Stimulated activated CD8-positive, alpha-beta memory T cell treated with anti-CD3 and anti-CD28 coated beads, Interleukin-12 subunit alpha, Interleukin-12 subunit beta, amount 100 ng/mL, for 1 hour (primary cell): Measurements from ENCODE around the gene RAB11FIP4.
A peak's percentile ranks its signal among the peaks of the same experiment; 100 is the strongest.

ENCODE experiments used
- DNase-seq: peaks from one replicate; pipeline ENCODE4 v3.0.0-alpha.2; 2020; ENCODE audit warnings: low read depth

RAB11FIP4 gene

DNA sequence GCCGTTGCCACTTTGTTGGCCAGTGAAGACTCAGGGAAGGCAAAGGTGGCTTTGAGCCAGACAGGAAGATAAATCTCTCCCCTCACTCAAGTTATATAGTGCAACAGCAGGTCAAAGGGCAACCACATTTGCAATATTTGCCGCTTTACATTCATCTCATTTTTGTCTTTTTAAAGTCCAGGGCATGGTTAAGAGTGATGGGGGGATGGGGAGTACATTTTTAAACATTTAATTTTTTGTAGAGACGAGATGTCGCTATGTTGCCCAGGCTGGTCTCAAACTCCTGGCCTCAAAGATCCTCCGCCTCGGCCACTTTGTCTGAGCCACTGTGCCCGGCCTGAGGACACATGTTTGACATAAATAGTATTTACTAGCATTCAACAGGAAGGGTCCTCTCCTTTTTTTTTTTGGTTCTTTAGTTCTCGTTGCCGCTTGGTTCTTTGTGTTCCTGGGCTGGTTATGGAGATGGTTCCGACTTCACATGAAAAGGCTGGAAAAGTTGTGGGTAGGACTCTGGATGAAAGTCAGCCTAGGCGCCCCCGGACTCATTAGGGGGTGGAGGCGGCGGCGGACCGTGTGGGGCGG is 95.7 kb downstream of the RAB11FIP4 start:
- no peak for DNase-seq

DNA sequence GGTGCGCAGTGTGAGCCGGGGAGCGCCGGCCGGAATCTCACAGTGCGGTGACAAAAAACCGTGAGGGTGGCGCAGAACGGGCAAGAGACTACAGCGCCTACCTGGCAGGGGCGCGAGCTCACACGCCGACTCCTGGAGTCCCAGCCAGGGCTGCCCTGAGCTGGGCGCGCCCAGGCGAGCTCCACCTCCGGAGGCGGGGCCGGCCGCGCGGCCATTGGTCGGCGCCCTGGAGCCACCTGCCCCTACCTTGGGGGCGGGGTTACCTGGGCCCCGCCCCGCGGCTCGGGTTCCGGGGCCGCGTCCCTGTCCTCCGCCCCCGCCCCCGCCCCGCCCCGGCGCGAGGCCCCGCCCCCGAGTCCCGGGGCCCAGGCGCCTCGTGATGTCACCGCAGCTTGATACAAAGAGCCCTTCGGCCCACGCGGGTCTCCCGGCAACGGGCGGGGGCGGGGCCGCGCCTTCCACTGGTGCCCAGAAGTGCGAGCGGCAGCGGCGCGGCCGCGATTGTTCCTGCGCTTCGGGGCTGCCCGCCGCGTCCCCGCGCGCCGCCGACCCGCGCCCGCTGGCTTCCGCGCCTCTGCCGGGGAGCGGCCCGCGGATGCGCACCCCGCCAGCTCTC is 96.3 kb downstream of the RAB11FIP4 start:
- DNase-seq = peak; percentile 90

DNA sequence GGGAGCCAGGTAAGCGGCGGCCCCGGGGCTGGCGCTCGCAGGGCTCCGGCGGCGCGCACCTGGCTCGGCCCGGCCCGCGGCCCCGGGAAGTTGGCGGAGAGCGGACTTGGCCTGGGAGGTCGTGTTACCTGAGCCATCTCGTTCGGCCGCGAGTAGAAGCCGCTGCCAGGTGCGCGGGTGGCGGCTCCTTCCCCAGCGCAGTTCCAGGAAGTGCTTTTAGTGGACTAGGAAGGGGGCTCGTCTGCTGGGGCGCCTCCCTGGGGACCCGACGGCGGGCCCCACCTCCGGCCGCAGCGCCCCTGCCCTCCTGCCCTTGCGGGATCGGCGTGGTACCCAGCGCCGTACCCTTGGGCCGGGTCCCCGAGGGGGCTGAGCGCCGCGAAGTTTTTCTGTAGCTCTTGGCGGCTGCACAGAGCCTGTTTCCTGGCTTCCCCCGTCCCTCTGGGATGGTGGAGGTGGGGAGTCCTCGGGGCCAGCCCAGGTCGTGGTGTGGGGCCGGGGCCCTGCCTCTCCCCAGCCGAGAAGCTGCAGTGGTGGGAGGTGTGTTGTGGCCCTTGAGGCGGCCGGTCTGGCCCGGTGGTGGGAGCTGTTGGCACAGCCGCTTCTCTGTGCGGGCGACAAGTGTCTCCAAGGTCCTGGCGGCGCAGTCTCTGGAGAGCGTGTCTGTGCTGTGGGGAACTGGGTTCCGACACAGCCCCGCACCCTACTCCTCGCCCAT is 96.9 kb downstream of the RAB11FIP4 start:
- no peak for DNase-seq

DNA sequence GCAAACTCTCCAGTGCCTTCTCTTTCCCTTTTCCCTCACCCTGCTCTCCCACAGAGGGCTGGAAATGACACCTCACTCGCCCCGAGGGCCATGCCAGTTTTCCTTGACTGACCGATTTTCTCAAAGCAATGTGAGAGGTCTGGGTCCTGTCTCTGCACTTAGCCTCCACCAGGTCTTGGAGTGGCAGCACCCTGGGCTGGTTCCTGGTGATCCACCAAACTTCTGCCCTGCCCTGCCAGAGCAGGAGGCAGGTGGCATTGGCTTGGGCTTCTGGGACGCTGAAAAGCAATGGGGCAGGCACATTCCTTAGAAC is 97.5 kb downstream of the RAB11FIP4 start:
- no peak for DNase-seq

DNA sequence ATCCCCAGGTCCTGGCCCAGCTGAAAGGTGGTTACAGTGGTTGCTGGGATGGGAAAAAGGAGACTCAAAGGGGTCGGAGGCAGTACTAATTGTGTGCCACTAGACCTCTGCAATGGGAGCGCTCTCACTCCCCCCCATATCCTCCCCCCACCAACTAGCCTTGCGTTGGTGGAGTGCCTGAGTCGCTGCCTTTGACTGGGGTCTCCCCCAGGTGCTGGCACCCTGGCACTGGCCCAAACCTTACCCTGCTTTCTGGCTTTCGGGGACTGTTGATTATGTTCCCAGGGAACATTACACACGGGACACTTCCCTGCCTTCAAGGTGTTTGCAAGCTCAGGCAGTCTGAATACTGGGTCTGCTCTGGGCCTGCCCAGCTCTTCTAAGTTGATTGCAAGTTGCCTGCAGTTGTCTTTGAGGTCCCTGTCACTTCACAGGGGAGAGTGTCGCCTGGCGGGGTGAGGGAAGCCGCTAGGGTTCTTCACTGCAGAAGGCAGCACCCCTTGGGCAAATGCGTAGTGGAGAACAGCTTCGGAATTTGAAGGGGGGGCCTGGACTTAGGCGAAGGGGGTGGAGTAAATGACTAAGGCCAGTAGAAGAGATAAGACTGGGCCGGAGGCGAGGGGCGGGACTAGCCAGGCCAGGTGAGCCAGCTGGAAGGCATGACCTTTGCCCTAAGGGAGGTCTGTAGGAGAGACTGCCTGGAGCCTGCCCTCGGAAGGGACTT is 98.0 kb downstream of the RAB11FIP4 start:
- no peak for DNase-seq

DNA sequence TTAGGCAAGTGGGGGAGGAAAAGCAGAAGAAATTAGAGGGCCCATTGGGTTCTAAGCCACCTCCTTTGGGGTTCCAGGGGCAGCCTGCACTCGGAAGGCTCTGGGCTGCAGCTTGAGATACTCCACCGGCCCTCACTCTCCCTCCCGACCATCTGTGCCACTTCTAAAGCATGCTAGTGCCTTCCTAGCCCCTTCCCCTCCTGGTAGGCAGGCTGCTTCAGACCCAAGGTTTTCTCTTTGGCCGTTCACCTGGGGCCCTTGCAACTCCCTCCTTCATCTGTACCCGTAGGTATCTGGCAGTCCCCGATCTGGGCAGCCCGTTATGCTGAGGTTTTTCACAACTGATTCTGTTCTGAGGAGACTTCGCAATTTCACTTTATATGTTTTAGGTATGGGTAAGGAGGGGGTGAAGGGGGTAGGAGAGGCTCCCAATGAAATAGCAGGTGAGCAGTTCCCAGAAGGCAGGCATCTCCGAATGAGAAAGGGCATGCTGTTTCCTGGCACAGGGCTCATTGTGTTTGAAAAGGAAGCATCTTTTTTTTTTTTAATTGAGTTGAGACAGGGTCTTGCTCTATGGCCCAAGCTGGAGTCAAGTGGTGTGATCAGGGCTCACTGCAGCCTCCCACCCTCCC is 98.7 kb downstream of the RAB11FIP4 start:
- no peak for DNase-seq

DNA sequence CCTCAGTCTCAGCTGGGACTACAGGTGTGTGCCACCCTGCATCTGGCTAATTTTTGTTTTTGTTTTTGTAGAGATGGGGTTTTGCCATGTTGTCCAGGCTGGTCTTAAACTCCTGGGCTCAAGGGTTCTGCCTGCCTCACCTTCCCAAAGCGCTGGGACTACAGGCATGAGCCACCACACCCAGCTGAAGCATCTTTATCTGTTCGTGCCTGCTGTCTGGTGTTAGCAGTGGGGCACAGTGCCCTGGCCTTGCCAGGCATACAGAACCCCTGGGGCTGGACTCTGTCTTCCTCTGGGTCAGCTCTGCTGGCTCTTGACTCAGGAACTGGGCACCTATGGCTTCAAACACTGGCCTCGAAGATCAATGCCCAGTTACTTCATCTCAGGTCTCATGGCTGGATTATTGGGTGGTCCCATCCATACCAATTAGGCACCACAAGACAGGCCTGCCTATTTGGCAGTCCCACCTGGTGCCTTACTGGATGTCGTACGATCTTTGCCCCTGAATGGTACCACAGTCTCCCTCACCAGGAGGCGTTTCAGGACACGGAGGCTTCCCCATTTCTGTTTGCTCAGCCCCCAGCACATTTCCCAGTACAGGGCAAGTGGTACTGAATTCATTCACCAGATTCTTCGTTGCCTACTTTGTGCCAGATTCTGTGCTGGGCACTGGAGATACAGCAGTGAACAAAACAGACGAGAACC is 99.3 kb downstream of the RAB11FIP4 start:
- no peak for DNase-seq

DNA sequence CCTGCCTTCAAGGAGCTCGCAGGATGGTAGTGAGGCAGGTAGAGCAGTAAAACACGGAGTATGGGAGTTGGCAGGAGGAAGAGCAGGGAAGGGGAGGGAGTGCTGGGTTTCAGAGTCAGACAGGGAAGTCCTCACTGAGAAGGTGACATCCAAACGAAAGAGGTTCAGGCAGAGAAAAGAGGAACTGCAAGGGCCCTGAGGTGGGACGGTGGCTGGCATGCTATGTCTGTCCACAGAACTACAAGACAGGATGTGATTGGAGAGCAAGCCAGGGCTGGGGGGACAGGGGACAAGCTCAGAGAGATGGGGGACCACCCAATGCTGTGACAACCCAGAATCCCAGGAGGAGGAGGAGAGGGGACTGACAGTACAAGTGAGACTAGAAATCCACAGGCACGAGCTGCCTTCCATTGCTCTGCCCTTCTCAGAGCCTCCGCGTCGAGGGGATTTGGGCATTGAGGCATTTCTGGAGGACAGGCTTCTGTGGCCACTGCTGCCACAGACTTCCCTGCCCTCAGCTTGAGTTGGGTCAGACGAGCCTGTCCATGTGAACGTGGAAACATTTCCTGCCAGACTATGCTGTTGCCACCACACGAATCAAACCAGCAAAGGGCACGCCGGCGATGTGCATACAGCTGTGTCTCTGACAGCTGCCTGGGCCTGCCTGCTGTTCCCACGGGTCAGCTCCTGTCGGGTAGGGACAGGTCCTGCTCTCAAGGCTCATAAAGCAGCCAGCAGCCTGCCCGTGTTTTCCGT is 100.1 kb downstream of the RAB11FIP4 start:
- DNase-seq = no peak

DNA sequence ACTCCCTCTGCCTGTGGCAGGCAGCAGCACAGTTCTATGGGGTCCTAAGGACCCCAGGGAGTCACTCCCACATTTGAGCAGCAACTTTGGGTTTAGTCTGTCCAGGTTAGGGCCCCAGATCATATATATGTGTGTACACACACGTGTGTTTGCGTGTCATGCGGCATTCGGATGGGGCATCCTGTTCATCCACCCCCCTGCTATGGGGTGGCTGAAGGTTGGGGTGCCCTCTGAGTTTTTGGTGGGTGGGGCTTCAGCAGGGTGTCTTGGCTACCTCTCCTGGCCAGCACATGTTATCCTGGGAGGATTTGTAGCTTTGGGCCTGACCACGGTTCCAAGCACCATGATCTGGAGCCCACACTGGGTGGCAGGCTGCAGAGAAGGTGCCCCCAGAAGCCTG is 100.7 kb downstream of the RAB11FIP4 start:
- DNase-seq = no peak

DNA sequence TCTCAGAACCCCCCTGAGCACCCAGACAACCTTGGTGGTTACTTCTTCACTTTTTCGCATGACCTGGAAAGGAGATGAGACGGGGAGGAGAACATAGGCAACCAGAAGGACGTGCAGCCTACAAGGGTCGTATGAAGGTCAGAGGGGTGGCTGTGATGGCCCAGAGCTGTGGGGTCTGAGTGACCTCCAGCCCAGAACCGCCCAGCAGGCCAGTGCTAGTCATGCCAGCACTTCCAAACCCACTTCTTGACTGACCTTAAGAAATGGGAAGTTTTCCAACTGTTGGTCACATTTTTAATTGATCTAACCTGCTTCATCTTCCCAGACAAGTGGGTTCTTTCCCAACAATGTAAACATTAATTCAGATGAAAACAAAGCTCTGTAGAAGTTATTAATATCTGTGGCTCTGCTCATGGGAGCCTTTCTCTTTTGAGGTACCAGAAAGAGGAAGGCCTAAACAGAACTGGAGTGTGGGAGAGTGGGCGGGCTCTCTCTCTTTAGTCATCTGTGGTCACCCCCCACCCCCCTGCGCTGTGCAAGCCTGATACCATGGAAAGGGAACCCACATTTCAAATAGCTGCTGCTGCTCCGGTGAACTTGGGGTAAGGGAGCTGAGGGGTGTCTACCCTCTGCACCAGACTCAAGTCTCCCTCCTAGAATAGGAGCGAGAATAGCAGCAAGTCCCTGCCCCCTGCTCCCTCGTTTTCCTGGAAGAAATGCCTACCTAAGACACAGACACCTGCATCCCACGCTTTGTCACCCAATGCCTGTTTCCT is 101.6 kb downstream of the RAB11FIP4 start:
- DNase-seq = no peak

DNA sequence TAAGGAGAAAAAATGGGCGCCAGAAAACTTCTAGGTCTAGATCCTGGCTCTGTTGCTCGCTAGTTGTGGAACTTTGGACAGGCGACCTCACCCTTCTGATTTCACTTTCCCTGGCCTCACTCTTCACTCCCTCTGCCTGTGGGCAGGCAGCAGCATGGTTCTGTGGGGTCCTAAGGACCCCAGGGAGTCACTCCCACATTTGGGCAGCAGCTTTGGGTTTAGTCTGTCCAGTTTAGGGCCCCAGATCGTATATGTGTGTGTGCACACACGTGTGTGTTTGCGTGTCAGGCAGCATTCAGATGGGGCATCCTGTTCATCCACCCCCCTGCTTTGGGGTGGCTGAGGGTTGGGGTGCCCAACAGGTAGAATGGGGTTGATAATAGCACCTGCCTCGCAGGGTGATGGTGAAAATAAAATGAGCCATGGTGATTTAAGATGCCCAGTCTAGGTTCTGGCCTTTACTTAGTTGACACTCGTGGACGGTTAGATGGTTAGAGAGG is 102.2 kb downstream of the RAB11FIP4 start:
- no peak for DNase-seq

DNA sequence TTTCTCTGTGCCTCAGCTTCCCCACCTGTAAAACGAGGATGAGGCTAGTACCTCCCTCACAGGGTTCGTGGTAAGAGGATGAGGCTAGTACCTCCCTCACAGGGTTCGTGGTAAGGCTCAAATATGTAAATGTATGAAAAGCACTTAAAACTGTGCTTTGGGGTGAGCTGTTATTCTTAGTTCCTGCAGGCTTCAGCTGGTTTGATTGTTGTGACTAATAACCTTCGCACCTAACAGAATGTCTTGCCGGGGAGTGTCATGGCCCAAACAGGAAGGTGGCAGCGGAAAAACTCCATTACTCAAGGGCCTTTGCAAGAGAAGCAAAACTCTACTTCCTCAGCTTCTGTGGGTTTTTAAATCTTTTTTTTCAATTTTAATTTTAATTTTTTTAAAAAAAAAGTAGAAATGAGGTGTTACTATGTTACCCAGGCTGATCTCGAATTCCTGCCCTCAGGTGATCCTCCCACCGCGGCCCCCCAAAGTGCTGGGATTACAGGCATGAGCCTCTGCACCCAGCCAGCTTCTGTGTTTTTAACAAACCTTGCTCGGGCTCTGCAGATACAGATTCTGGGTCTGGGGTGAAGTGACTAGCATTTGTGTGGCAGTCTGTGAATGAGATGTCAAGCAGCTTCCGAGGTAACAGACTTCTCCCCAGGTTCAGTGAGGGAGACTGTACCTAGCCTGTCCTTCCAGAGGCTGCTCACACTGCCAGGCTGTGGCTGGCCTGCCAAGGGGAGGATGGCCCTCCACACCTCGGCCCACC is 103.0 kb downstream of the RAB11FIP4 start:
- DNase-seq = no peak

DNA sequence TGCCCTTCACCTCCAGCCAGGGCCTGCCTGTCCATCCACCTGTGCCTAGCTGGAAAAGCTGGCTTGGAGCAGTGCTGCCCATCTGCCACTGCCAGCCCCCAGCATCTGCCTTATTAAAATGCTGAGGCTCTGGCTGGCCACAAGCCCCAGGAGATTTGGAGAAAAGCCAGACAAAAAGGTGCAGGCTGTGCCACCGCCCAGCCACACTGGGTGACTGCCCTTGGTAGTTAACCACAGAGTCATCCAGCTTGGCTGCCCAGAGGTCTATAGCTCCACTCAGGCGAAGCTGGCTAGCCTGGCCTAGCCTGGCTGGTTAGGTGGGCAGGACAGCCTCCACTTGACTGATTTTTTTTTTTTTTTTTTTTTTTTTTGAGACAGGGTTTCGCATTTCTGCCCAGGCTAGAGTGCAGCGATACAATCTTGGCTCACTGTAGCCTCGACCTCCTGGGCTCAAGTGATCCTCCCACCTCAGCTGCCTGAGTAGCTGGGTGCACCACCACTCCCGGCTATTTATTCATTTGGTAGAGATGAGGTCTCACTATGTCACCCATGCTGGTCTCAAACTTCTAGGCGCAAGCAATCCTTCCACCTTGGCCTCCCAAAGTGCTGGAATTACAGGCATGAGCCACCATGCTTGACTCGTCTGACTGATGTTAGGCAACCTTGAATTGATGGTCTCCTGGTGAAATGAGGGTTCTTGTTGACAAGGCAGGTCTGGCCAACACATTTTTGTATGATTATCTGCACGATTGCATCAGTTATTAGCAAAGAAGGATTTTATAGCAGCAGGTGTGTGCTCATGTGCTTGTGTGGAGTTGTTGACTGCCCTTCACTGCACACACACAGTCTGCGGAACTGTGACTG is 103.8 kb downstream of the RAB11FIP4 start:
- DNase-seq = no peak

DNA sequence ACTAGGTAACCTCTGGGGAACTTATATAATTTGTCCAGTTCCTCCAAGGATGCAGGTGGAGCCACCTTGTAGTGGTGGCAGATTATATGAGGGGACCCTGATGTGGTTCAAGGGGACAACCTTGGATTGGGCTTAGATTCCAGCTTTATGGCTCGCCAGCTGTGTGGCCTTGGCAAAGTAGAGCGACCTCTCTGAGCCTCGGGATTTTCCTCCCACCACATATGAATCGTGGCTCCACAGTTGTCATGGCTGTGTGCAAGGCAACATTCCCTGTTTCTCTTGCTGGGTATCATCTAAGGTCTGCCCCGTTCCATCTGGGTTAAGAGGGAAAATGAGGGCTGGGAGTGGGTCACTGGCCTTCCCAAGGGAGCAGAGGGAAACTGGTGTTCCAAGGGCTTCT is 104.6 kb downstream of the RAB11FIP4 start:
- no peak for DNase-seq

DNA sequence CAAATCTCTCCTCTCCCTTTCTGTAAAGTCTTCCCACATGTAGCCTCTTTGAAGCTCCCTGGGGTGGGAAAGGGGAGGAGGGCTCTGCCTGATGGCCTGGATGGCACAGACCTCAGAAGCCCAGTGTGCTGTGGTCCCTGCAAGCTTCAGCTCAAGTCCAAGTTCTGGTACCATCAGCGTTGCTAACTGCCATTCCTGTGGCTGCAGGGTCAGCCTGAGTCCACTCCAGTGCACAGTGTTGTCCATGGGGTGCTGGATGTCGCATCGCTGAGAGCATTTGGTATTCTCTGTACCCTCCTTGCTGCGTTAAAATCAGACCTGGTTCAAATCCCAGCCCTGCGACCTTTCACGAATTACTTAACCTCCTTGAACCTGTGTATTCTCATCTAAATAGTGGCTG is 105.1 kb downstream of the RAB11FIP4 start:
- no peak for DNase-seq

DNA sequence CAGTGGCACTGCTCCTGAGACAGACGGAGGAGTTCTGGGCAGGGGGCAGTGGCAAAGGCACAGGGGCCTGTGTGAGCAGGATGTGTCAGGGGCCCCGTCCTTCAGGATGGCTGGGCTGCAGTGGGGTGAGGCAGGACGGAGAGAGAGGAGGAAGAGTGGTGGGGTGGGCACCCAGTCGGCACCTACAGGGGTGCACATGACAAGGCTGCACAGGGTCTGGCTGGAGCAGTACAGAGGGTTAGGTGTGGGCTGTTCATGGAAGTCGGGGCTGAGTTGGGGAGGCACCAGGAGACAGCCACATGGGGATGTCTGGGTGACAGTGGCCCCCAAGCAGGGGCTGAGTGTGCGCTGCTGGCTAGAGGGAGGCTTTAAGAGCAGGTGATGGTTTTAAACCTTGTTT is 106.0 kb downstream of the RAB11FIP4 start:
- DNase-seq = no peak

DNA sequence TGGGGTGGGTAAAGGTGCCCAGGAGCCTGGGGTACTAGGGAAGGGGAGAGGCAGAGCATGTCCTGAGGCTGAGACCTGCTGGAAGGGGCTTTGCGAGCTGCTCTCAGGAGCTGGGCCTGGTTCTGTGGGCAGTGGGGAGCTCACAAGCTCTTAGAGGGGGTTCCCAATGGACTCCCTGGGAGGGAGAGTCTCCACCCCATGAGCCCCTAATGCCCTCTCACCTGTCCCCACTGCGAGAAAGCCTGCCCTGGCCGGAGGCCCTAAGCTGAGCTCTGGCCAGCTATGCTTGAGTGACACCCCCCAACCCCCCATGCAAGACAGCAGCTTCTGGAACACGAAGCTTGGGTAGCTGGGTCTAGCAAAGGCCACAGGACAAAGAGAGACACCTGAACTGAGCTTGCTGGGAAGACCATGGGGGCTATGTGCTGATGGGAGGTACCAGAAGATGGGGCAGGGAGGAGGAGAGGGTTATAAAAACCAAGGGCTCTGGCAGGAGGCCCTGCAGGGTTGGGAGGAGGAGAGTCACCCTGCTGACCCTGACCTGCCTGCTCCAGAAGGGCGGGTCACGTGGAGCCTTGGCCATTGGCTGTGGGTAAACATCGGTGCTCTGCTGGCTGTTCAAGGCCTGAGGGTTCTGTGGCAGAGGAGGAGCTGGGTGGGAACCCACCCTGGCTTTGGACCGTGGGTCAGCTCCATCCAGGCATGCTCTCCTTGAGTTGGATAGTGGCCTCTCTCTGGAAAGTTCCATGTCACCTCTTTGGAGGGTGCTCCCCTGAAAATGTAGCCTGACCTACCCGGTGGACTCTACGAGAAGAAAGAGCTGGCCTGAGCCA is 106.7 kb downstream of the RAB11FIP4 start:
- DNase-seq = no peak
